ENCODE results near the gene DAW1.

The DAW1 gene

GRCh38 chr2:227864161-227864756, 7.2 kb upstream of the DAW1 start:
- Histone ChIP-seq H3K79me2 (ENCODE audit: low read length) (no peaks in the 10 kb centered on the region), H3K36me3 (replicated peaks; ENCODE audit: low read depth, low read length) (no peaks in the 10 kb centered on the region), H4K20me1 (ENCODE audit: insufficient read depth, low read length) (no peaks in the 10 kb centered on the region), H2AFZ (ENCODE audit: low read depth, low read length) (no peak overlapping the region), H3K4me1 (ENCODE audit: low read length) (no peaks in the 10 kb centered on the region), H3K27me3 (ENCODE audit: low read depth, low read length) (no peaks in the 10 kb centered on the region; the same call in 1 of the 2 replicates), H3K9me3 (ENCODE audit: insufficient read depth, low read length) (no peaks in the 10 kb centered on the region), H3K27ac (ENCODE audit: low read length) (no peak overlapping the region), H3K4me3 (ENCODE audit: low read length) (no peak overlapping the region), H3K9ac (ENCODE audit: low read length) (no peak overlapping the region), H3K4me2 (ENCODE audit: low read length) (no peak overlapping the region)
- no peak for TF ChIP-seq EZH2phosphoT487 (IDR thresholded peaks at IDR 0.05; ENCODE audit: low read depth)
- TF ChIP-seq, protein P1, sequence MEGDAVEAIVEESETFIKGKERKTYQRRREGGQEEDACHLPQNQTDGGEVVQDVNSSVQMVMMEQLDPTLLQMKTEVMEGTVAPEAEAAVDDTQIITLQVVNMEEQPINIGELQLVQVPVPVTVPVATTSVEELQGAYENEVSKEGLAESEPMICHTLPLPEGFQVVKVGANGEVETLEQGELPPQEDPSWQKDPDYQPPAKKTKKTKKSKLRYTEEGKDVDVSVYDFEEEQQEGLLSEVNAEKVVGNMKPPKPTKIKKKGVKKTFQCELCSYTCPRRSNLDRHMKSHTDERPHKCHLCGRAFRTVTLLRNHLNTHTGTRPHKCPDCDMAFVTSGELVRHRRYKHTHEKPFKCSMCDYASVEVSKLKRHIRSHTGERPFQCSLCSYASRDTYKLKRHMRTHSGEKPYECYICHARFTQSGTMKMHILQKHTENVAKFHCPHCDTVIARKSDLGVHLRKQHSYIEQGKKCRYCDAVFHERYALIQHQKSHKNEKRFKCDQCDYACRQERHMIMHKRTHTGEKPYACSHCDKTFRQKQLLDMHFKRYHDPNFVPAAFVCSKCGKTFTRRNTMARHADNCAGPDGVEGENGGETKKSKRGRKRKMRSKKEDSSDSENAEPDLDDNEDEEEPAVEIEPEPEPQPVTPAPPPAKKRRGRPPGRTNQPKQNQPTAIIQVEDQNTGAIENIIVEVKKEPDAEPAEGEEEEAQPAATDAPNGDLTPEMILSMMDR (IDR thresholded peaks at IDR 0.05; ENCODE audit: low read depth, low read length) = no peak

GRCh38 chr2:227865291-227865690, 6.1 kb upstream of the DAW1 start:
- H3K27ac ChIP-seq (ENCODE audit: low read length) = no peak overlapping the region

DNA sequence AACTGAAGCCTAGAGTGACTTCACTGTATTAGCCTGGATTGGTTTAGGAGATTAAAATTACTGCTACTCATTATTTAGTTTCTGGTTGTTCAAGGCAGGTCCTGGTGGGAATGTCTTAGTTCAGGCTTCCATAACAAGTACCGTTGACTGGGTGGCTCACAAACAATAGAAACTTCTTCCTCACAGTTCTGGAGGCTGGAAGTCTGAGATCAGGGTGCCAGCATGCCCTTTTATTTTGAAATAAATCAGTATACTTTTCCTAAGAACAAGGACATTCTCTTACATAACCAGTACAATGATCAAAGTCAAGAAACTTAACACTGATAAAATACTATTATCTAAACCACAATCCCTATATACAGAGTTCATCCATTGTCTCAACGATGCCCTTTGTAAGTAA, 4.0 kb upstream of the DAW1 start:
- Histone ChIP-seq H3K9me3 (ENCODE audit: insufficient read depth, low read length) (no peaks in the 10 kb centered on the region), H3K4me1 (ENCODE audit: low read length) (no peaks in the 10 kb centered on the region), H3K4me3 (ENCODE audit: low read length) (no peak overlapping the region), H2AFZ (ENCODE audit: low read depth, low read length) (no peak overlapping the region), H3K27ac (ENCODE audit: low read length) (no peak overlapping the region), H3K27me3 (ENCODE audit: low read depth, low read length) (no peaks in the 10 kb centered on the region; the same call in 1 of the 2 replicates), H3K36me3 (replicated peaks; ENCODE audit: low read depth, low read length) (no peaks in the 10 kb centered on the region), H3K9ac (ENCODE audit: low read length) (no peak overlapping the region), H4K20me1 (ENCODE audit: insufficient read depth, low read length) (no peaks in the 10 kb centered on the region), H3K79me2 (ENCODE audit: low read length) (no peaks in the 10 kb centered on the region), H3K4me2 (ENCODE audit: low read length) (no peak overlapping the region)
- no peak for TF ChIP-seq EZH2phosphoT487 (IDR thresholded peaks at IDR 0.05; ENCODE audit: low read depth)
- TF ChIP-seq, protein P1 (IDR thresholded peaks at IDR 0.05; ENCODE audit: low read depth, low read length) = no peak

More at GRCh38 chr2:227865291-227865690, 6.1 kb upstream of the DAW1 start:
- no peaks in the 10 kb centered on the region for H3K79me2 ChIP-seq (ENCODE audit: low read length)
- H3K4me1 ChIP-seq (ENCODE audit: low read length) = no peaks in the 10 kb centered on the region
- no peaks in the 10 kb centered on the region for H3K36me3 ChIP-seq (replicated peaks; ENCODE audit: low read depth, low read length)
- no peak overlapping the region for H3K4me3 ChIP-seq (ENCODE audit: low read length)
- no peak overlapping the region for H3K9ac ChIP-seq (ENCODE audit: low read length)
- no peak overlapping the region for H2AFZ ChIP-seq (ENCODE audit: low read depth, low read length)
- TF ChIP-seq EZH2phosphoT487 (IDR thresholded peaks at IDR 0.05; ENCODE audit: low read depth) = no peak
- TF ChIP-seq, protein P1 (IDR thresholded peaks at IDR 0.05; ENCODE audit: low read depth, low read length) = no peak
- no peaks in the 10 kb centered on the region; the same call in 1 of the 2 replicates for H3K27me3 ChIP-seq (ENCODE audit: low read depth, low read length)
- no peak overlapping the region for H3K4me2 ChIP-seq (ENCODE audit: low read length)
- H3K9me3 ChIP-seq (ENCODE audit: insufficient read depth, low read length) = no peaks in the 10 kb centered on the region
- H4K20me1 ChIP-seq (ENCODE audit: insufficient read depth, low read length) = no peaks in the 10 kb centered on the region

- no peak overlapping the region for H3K4me3 ChIP-seq (ENCODE audit: low read length)
- no peak overlapping the region for H2AFZ ChIP-seq (ENCODE audit: low read depth, low read length)
- H3K27ac ChIP-seq (ENCODE audit: low read length) = no peak overlapping the region
- TF ChIP-seq, protein P1 (IDR thresholded peaks at IDR 0.05; ENCODE audit: low read depth, low read length) = no peak
- TF ChIP-seq EZH2phosphoT487 (IDR thresholded peaks at IDR 0.05; ENCODE audit: low read depth) = no peak
- no peaks in the 10 kb centered on the region for H3K9me3 ChIP-seq (ENCODE audit: insufficient read depth, low read length)
- H3K27me3 ChIP-seq (ENCODE audit: low read depth, low read length) = no peaks in the 10 kb centered on the region; the same call in 1 of the 2 replicates
- H3K4me1 ChIP-seq (ENCODE audit: low read length) = no peaks in the 10 kb centered on the region
- no peak overlapping the region for H3K4me2 ChIP-seq (ENCODE audit: low read length)
- H3K9ac ChIP-seq (ENCODE audit: low read length) = no peak overlapping the region
- no peaks in the 10 kb centered on the region for H3K79me2 ChIP-seq (ENCODE audit: low read length)
- no peaks in the 10 kb centered on the region for H3K36me3 ChIP-seq (replicated peaks; ENCODE audit: low read depth, low read length)
- H4K20me1 ChIP-seq (ENCODE audit: insufficient read depth, low read length) = no peaks in the 10 kb centered on the region
These were observed 589 bp upstream of the DAW1 start for GRCh38 chr2:227870710-227871374.
